Gastrocnemius medialis (tissue), 4 donors: ENCODE results near the gene MFSD11.

Experiments
- CTCF ChIP-seq, 5 experiments: fragments of 450-650 bp in 3 of 5; fragments of 200-600 bp in 2 of 5; sonication (generic) in 2 of 5; IDR thresholded peaks in 4 of 5; conservative IDR thresholded peaks in 1 of 5; 1 replicate in 4 of 5; 2 replicates in 1 of 5; pipeline ENCODE4 v1.5.1; 2016 to 2019; ENCODE audit warnings: antibody characterized with exemption in 5 of 5, mild to moderate bottlenecking in 3 of 5, moderate library complexity in 3 of 5
- POLR2A ChIP-seq, 2 donors: fragments of 450-650 bp; IDR thresholded peaks; one replicate each; pipeline ENCODE4 v1.6.1; 2017; ENCODE audit warnings: antibody characterized with exemption in 2 of 2, mild to moderate bottlenecking in 2 of 2, moderate library complexity in 2 of 2

GRCh38 chr17:76722279-76722678, 15.6 kb upstream of the MFSD11 start:
- TF ChIP-seq CTCF (IDR thresholded peaks at IDR 0.05 in 4 of 5, conservative IDR thresholded peaks at IDR 0.05 in 1 of 5), result no peak
- no peak for TF ChIP-seq POLR2A (IDR thresholded peaks at IDR 0.05)
